Measurements from ENCODE around the gene CPPED1.

The CPPED1 gene

DNA sequence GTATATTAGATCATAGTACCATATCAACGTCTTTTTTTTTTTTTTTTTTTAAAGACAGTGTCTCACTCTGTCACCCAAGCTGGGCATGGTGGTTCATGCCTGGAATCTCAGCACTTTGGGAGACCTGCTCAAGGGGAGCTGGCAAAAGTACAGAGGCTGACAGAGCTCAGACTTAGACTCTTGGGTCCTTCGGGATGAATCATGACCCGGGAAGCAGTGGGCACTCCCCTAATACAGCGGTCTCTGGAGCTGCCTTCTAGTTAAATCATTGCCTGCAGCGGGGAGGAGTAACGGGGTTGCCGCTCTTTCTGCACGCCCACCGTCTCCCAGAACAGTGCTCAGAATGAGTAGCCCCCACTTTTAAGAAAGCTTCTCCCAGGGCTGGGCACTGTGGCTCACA, 174.4 kb downstream of the CPPED1 start:
- H3K9ac ChIP-seq = no peak overlapping the region
- TF ChIP-seq, protein P1, sequence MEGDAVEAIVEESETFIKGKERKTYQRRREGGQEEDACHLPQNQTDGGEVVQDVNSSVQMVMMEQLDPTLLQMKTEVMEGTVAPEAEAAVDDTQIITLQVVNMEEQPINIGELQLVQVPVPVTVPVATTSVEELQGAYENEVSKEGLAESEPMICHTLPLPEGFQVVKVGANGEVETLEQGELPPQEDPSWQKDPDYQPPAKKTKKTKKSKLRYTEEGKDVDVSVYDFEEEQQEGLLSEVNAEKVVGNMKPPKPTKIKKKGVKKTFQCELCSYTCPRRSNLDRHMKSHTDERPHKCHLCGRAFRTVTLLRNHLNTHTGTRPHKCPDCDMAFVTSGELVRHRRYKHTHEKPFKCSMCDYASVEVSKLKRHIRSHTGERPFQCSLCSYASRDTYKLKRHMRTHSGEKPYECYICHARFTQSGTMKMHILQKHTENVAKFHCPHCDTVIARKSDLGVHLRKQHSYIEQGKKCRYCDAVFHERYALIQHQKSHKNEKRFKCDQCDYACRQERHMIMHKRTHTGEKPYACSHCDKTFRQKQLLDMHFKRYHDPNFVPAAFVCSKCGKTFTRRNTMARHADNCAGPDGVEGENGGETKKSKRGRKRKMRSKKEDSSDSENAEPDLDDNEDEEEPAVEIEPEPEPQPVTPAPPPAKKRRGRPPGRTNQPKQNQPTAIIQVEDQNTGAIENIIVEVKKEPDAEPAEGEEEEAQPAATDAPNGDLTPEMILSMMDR (IDR thresholded peaks at IDR 0.05) = no peak
- H3K4me1 ChIP-seq = no peaks in the 10 kb centered on the region

DNA sequence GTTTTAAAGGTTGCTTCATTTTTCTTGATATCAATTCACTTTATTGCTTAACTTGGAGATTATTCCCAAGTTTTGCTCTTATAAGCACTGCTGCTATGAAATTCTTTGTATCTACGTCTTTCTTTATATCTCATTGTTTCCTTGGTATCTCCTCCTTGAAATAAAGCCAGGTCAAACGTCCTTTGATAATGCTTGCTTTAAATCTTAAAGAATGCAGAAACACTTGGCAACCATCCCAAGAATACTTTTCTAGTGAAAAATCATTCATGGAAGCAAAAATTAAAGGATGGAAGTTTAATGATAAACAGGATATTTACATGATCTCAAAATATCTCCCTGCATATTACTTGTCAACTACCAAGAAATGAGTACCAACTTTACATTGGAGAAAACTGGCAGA, 175.2 kb downstream of the CPPED1 start:
- Histone ChIP-seq H3K4me2 (ENCODE audit: low read length) (no peak overlapping the region), H2AFZ (no peak overlapping the region), H3K79me2 (no peaks in the 10 kb centered on the region), H3K9me3 (ENCODE audit: control insufficient read depth, low read length) (no peaks in the 10 kb centered on the region), H3K36me3 (ENCODE audit: control insufficient read depth, insufficient read depth, low read length) (no peaks in the 10 kb centered on the region), H3K4me3 (ENCODE audit: low read depth, low read length) (no peak overlapping the region), H3K4me1 (no peaks in the 10 kb centered on the region), H3K9ac (no peak overlapping the region), H3K27me3 (ENCODE audit: control insufficient read depth, insufficient read depth, low read length) (no peaks in the 10 kb centered on the region), H3K27ac (no peak overlapping the region)
- TF ChIP-seq, protein P1 (IDR thresholded peaks at IDR 0.05) = no peak

More for the DNA sequence above, 174.4 kb downstream of the CPPED1 start:
- Histone ChIP-seq H3K79me2 (no peaks in the 10 kb centered on the region), H3K27ac (no peak overlapping the region), H3K4me3 (ENCODE audit: low read depth, low read length) (no peak overlapping the region), H2AFZ (no peak overlapping the region), H3K4me2 (ENCODE audit: low read length) (no peak overlapping the region), H3K36me3 (ENCODE audit: control insufficient read depth, insufficient read depth, low read length) (no peaks in the 10 kb centered on the region), H3K27me3 (ENCODE audit: control insufficient read depth, insufficient read depth, low read length) (no peaks in the 10 kb centered on the region), H3K9me3 (ENCODE audit: control insufficient read depth, low read length) (no peaks in the 10 kb centered on the region)

DNA sequence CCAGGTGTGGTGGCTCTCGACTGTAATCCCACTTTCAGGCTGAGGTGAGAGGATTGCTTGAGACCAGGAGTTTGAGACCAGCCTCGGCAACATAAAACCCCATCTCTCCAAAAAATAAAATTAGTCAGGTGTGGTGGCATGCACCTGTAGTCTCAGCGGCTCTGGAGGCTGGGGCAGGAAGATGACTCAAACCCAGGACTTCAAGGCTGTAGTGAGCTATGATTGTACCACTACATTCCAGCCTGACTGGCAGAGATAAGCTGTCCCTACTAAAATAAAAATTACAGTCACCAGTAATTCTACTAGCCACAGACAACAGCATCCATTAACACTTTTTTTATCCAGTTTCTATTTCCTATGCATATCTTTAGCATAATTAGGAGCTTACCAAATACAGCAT, 176.3 kb downstream of the CPPED1 start:
- Histone ChIP-seq H3K9ac (no peak overlapping the region), H3K79me2 (no peaks in the 10 kb centered on the region), H3K4me3 (ENCODE audit: low read depth, low read length) (no peak overlapping the region), H3K9me3 (ENCODE audit: control insufficient read depth, low read length) (no peaks in the 10 kb centered on the region), H3K4me1 (no peaks in the 10 kb centered on the region), H3K27me3 (ENCODE audit: control insufficient read depth, insufficient read depth, low read length) (no peaks in the 10 kb centered on the region), H3K4me2 (ENCODE audit: low read length) (no peak overlapping the region), H3K36me3 (ENCODE audit: control insufficient read depth, insufficient read depth, low read length) (no peaks in the 10 kb centered on the region), H2AFZ (no peak overlapping the region), H3K27ac (no peak overlapping the region)
- TF ChIP-seq, protein P1 (IDR thresholded peaks at IDR 0.05) = no peak

DNA sequence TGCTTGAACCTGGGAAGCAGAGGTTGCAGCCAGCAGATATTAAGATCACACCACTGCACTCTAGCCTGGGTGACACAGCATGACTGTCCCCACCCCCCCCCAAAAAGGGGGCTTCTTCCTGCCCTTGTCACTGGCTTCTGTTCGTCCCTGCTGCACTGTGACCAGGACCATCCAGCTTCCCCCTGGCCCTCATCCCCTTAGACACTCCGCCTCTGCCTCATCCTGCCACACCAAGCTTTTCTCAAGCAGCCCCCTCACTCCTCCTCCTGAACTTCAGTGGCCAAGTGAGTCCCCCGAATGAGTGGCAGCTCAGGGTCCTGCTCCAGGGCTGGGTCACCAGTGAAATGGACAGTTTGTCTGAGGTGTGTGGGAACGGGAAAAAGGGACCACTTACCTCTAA, 177.3 kb downstream of the CPPED1 start:
- Histone ChIP-seq H3K4me1 (no peaks in the 10 kb centered on the region), H3K4me2 (ENCODE audit: low read length) (no peak overlapping the region), H3K4me3 (ENCODE audit: low read depth, low read length) (no peak overlapping the region), H3K36me3 (ENCODE audit: control insufficient read depth, insufficient read depth, low read length) (no peaks in the 10 kb centered on the region), H3K9me3 (ENCODE audit: control insufficient read depth, low read length) (no peaks in the 10 kb centered on the region), H3K9ac (no peak overlapping the region), H2AFZ (no peak overlapping the region), H3K27ac (no peak overlapping the region), H3K79me2 (no peaks in the 10 kb centered on the region), H3K27me3 (ENCODE audit: control insufficient read depth, insufficient read depth, low read length) (no peaks in the 10 kb centered on the region)
- TF ChIP-seq, protein P1 (IDR thresholded peaks at IDR 0.05) = no peak

DNA sequence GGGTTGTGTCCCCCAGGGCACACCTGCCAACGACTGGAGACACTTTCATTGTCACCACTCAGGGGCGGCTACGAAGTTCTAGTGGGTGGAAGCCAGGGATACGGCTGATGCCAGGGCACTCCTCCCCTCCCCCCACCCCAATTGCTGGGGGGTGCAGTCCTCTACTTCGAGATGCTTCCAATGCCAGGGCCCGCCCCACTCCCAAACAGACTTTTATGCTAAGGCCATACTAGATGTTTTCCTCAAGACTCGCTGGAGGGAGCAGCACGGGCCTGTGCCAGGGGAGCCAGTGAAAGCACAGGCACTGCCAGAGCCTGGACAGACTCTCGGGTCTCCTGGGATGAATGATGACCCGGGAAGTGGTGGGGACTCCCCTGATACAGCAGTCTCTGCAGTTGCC, 178.0 kb downstream of the CPPED1 start:
- Histone ChIP-seq H3K4me1 (no peaks in the 10 kb centered on the region), H3K27ac (no peak overlapping the region), H3K36me3 (ENCODE audit: control insufficient read depth, insufficient read depth, low read length) (no peaks in the 10 kb centered on the region), H3K9ac (no peak overlapping the region), H3K9me3 (ENCODE audit: control insufficient read depth, low read length) (no peaks in the 10 kb centered on the region), H3K4me3 (ENCODE audit: low read depth, low read length) (no peak overlapping the region), H3K4me2 (ENCODE audit: low read length) (no peak overlapping the region), H3K27me3 (ENCODE audit: control insufficient read depth, insufficient read depth, low read length) (no peaks in the 10 kb centered on the region), H2AFZ (no peak overlapping the region), H3K79me2 (no peaks in the 10 kb centered on the region)
- TF ChIP-seq, protein P1 (IDR thresholded peaks at IDR 0.05) = no peak
